ENCODE results near the gene CGA.

CGA gene

GRCh38 chr6:87065117-87065516 lies 29.8 kb downstream of the CGA start:
- no peaks in the 10 kb centered on the region for H3K79me1 ChIP-seq (ENCODE audit: low read length)
- H2BK120ac ChIP-seq (ENCODE audit: insufficient read depth, low read length, poor library complexity): no peak overlapping the region

GRCh38 chr6:87059943-87060342 lies 35.0 kb downstream of the CGA start:
- Histone ChIP-seq H3K79me2 (ENCODE audit: control insufficient read depth, insufficient read depth, low read length, poor library complexity) (no peaks in the 10 kb centered on the region), H2AFZ (ENCODE audit: insufficient read depth, low read length, poor library complexity) (no peak overlapping the region), H2BK120ac (ENCODE audit: insufficient read depth, low read length, poor library complexity) (no peak overlapping the region), H2BK12ac (ENCODE audit: low read length) (no peak overlapping the region), H3K18ac (ENCODE audit: low read length) (no peak overlapping the region), H3K9me3 (ENCODE audit: insufficient read depth, low read depth, low read length) (no peaks in the 10 kb centered on the region), H3K36me3 (ENCODE audit: control insufficient read depth in 1 of 2, insufficient read depth in 2 of 2, low read length in 2 of 2) (no peaks in the 10 kb centered on the region), H3K27ac (ENCODE audit: low read depth, low read length) (no peak overlapping the region), H3K4me1 (ENCODE audit: control insufficient read depth in 1 of 2, insufficient read depth in 2 of 2, low read length in 2 of 2) (no peaks in the 10 kb centered on the region), H2BK5ac (ENCODE audit: low read depth, low read length, poor library complexity) (no peak overlapping the region), H3K4ac (ENCODE audit: low read depth, low read length) (no peak overlapping the region), H3K27me3 (ENCODE audit: insufficient read depth, low read length) (no peaks in the 10 kb centered on the region), H3K4me2 (ENCODE audit: low read length) (no peak overlapping the region), H3K14ac (ENCODE audit: low read length) (no peak overlapping the region), H2AK5ac (ENCODE audit: low read length) (no peak overlapping the region), H4K91ac (ENCODE audit: low read depth, low read length) (no peak overlapping the region), H3K4me3 (ENCODE audit: low read depth, low read length) (no peak overlapping the region), H4K12ac (ENCODE audit: low read depth, low read length) (no peak overlapping the region), H3K9ac (ENCODE audit: low read length) (no peak overlapping the region), H3K23ac (ENCODE audit: low read length) (no peak overlapping the region), H3K79me1 (ENCODE audit: low read length) (no peaks in the 10 kb centered on the region), H4K8ac (ENCODE audit: low read depth, low read length) (no peak overlapping the region)
- no CpG with 5 or more reads among the region's 18 CpGs for WGBS (ENCODE audit: extremely low coverage, insufficient coverage, insufficient read length)
- DNase-seq: no peak

More at GRCh38 chr6:87065117-87065516, 29.8 kb downstream of the CGA start:
- no peaks in the 10 kb centered on the region for H3K9me3 ChIP-seq (ENCODE audit: insufficient read depth, low read depth, low read length)
- H3K79me2 ChIP-seq (ENCODE audit: control insufficient read depth, insufficient read depth, low read length, poor library complexity): no peaks in the 10 kb centered on the region
- H3K23ac ChIP-seq (ENCODE audit: low read length): no peak overlapping the region
- no peak overlapping the region for H2AFZ ChIP-seq (ENCODE audit: insufficient read depth, low read length, poor library complexity)
- H4K8ac ChIP-seq (ENCODE audit: low read depth, low read length): no peak overlapping the region
- H2AK5ac ChIP-seq (ENCODE audit: low read length): no peak overlapping the region
- no peak overlapping the region for H3K27ac ChIP-seq (ENCODE audit: low read depth, low read length)
- H3K4me3 ChIP-seq (ENCODE audit: low read depth, low read length): no peak overlapping the region
- H4K91ac ChIP-seq (ENCODE audit: low read depth, low read length): no peak overlapping the region
- H3K27me3 ChIP-seq (ENCODE audit: insufficient read depth, low read length): no peaks in the 10 kb centered on the region
- no peak overlapping the region for H2BK12ac ChIP-seq (ENCODE audit: low read length)
- no peak for DNase-seq
- no peak overlapping the region for H3K9ac ChIP-seq (ENCODE audit: low read length)
- no peak overlapping the region for H3K4me2 ChIP-seq (ENCODE audit: low read length)
- H3K14ac ChIP-seq (ENCODE audit: low read length): no peak overlapping the region
- no peak overlapping the region for H3K4ac ChIP-seq (ENCODE audit: low read depth, low read length)
- no peaks in the 10 kb centered on the region for H3K4me1 ChIP-seq (ENCODE audit: control insufficient read depth in 1 of 2, insufficient read depth in 2 of 2, low read length in 2 of 2)
- H3K18ac ChIP-seq (ENCODE audit: low read length): no peak overlapping the region
- no peak overlapping the region for H4K12ac ChIP-seq (ENCODE audit: low read depth, low read length)
- WGBS (ENCODE audit: extremely low coverage, insufficient coverage, insufficient read length): no CpG with 5 or more reads among the region's 5 CpGs
- H3K36me3 ChIP-seq (ENCODE audit: control insufficient read depth in 1 of 2, insufficient read depth in 2 of 2, low read length in 2 of 2): no peaks in the 10 kb centered on the region
- no peak overlapping the region for H2BK5ac ChIP-seq (ENCODE audit: low read depth, low read length, poor library complexity)

GRCh38 chr6:87054143-87054833 lies 40.6 kb downstream of the CGA start:
- no CpG with 5 or more reads among the region's 3 CpGs for WGBS (ENCODE audit: extremely low coverage, insufficient coverage, insufficient read length)

GRCh38 chr6:87053312-87053711 lies 41.6 kb downstream of the CGA start:
- no peak overlapping the region for H3K4ac ChIP-seq (ENCODE audit: low read depth, low read length)
- H4K8ac ChIP-seq (ENCODE audit: low read depth, low read length): no peak overlapping the region
- H3K9ac ChIP-seq (ENCODE audit: low read length): no peak overlapping the region
- no peak overlapping the region for H3K23ac ChIP-seq (ENCODE audit: low read length)
- DNase-seq: no peak
- WGBS (ENCODE audit: extremely low coverage, insufficient coverage, insufficient read length): no CpG with 5 or more reads among the region's 1 CpG
- no peaks in the 10 kb centered on the region for H3K79me2 ChIP-seq (ENCODE audit: control insufficient read depth, insufficient read depth, low read length, poor library complexity)
- H4K12ac ChIP-seq (ENCODE audit: low read depth, low read length): no peak overlapping the region
- no peaks in the 10 kb centered on the region for H3K79me1 ChIP-seq (ENCODE audit: low read length)
- H2BK120ac ChIP-seq (ENCODE audit: insufficient read depth, low read length, poor library complexity): no peak overlapping the region
- H3K9me3 ChIP-seq (ENCODE audit: insufficient read depth, low read depth, low read length): no peaks in the 10 kb centered on the region
- H3K18ac ChIP-seq (ENCODE audit: low read length): no peak overlapping the region
- no peak overlapping the region for H2BK5ac ChIP-seq (ENCODE audit: low read depth, low read length, poor library complexity)
- no peak overlapping the region for H2BK12ac ChIP-seq (ENCODE audit: low read length)
- no peak overlapping the region for H4K91ac ChIP-seq (ENCODE audit: low read depth, low read length)
- no peak overlapping the region for H3K4me3 ChIP-seq (ENCODE audit: low read depth, low read length)
- H2AK5ac ChIP-seq (ENCODE audit: low read length): no peak overlapping the region
- no peaks in the 10 kb centered on the region for H3K27me3 ChIP-seq (ENCODE audit: insufficient read depth, low read length)
- H3K27ac ChIP-seq (ENCODE audit: low read depth, low read length): no peak overlapping the region
- no peak overlapping the region for H3K4me2 ChIP-seq (ENCODE audit: low read length)
- H2AFZ ChIP-seq (ENCODE audit: insufficient read depth, low read length, poor library complexity): no peak overlapping the region
- H3K36me3 ChIP-seq (ENCODE audit: control insufficient read depth in 1 of 2, insufficient read depth in 2 of 2, low read length in 2 of 2): no peaks in the 10 kb centered on the region
- H3K4me1 ChIP-seq (ENCODE audit: control insufficient read depth in 1 of 2, insufficient read depth in 2 of 2, low read length in 2 of 2): no peaks in the 10 kb centered on the region
- no peak overlapping the region for H3K14ac ChIP-seq (ENCODE audit: low read length)

More at GRCh38 chr6:87054143-87054833, 40.6 kb downstream of the CGA start:
- no peak overlapping the region for H3K27ac ChIP-seq (ENCODE audit: low read depth, low read length)
- H3K18ac ChIP-seq (ENCODE audit: low read length): no peak overlapping the region
- H3K23ac ChIP-seq (ENCODE audit: low read length): no peak overlapping the region
- H3K27me3 ChIP-seq (ENCODE audit: insufficient read depth, low read length): no peaks in the 10 kb centered on the region
- H3K4me3 ChIP-seq (ENCODE audit: low read depth, low read length): no peak overlapping the region
- no peak overlapping the region for H2BK12ac ChIP-seq (ENCODE audit: low read length)
- H2AFZ ChIP-seq (ENCODE audit: insufficient read depth, low read length, poor library complexity): no peak overlapping the region
- H3K4ac ChIP-seq (ENCODE audit: low read depth, low read length): no peak overlapping the region
- DNase-seq: no peak
- no peak overlapping the region for H3K14ac ChIP-seq (ENCODE audit: low read length)
- no peaks in the 10 kb centered on the region for H3K4me1 ChIP-seq (ENCODE audit: control insufficient read depth in 1 of 2, insufficient read depth in 2 of 2, low read length in 2 of 2)
- H3K4me2 ChIP-seq (ENCODE audit: low read length): no peak overlapping the region
- H2AK5ac ChIP-seq (ENCODE audit: low read length): no peak overlapping the region
- H3K36me3 ChIP-seq (ENCODE audit: control insufficient read depth in 1 of 2, insufficient read depth in 2 of 2, low read length in 2 of 2): no peaks in the 10 kb centered on the region
- no peaks in the 10 kb centered on the region for H3K79me1 ChIP-seq (ENCODE audit: low read length)
- H3K9me3 ChIP-seq (ENCODE audit: insufficient read depth, low read depth, low read length): no peaks in the 10 kb centered on the region
- H3K79me2 ChIP-seq (ENCODE audit: control insufficient read depth, insufficient read depth, low read length, poor library complexity): no peaks in the 10 kb centered on the region
- no peak overlapping the region for H4K91ac ChIP-seq (ENCODE audit: low read depth, low read length)
- H4K8ac ChIP-seq (ENCODE audit: low read depth, low read length): no peak overlapping the region
- no peak overlapping the region for H3K9ac ChIP-seq (ENCODE audit: low read length)
- no peak overlapping the region for H4K12ac ChIP-seq (ENCODE audit: low read depth, low read length)
- no peak overlapping the region for H2BK120ac ChIP-seq (ENCODE audit: insufficient read depth, low read length, poor library complexity)
- no peak overlapping the region for H2BK5ac ChIP-seq (ENCODE audit: low read depth, low read length, poor library complexity)
